GM18873 (cell line): ENCODE results near the gene KCNIP2.
A peak's percentile ranks its signal among the peaks of the same experiment; 100 is the strongest.
"Not testable (repeated sequence)": the region's sequence is repeated elsewhere in the genome, so short reads cannot be mapped to it uniquely, and the experiment has no call there.

ENCODE experiments used
- ATAC-seq: cut with Tn5 transposase; IDR thresholded peaks from one replicate; pipeline ENCODE4 v1.9.1; 2021; ENCODE audit warnings: mild to moderate bottlenecking, moderate library complexity, moderate number of reproducible peaks; ENCODE audit not compliant: unreplicated experiment, low FRiP score

KCNIP2 gene

GRCh38 chr10:101829561-101830315 lies 13.9 kb downstream of the KCNIP2 start:
- ATAC-seq, result no peak

DNA sequence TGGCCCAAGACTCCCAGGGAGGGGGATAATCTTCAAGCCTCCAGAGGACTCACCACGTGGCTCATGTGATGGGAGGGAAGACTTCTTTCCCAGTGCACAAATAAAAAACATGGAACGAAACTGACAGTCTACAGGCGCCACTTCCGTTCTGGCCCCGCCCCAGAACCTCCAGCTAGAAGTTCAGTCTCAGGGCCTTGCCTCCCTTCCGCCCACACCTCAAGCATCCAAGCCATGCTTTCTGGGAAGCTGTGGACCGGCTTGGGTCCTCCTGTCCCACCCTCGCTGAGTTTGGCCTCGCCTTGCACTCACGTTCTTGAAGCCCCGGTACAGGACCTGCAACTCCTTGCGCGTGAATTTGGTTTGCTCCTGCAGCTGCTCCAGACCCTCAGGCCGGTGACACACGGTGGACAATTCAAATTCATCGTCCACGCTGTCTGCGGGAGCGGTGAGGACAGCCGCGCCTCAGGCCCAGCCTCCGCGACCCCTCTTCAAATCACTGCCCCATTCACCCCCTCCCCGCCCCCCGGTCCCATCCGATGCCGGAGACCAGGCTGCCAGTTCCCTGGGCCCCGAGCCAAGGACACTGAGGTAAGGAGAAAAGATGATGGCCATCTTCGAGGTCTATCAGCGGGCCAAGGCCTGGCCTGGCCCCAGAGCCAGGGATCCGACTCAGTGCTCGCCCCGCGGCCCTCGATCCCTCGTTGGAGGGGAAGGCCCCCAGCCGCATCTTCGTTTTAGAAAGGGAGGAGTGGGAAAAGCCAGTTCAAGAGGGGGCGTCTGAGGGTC lies 14.6 kb downstream of the KCNIP2 start:
- no peak for ATAC-seq

- ATAC-seq, result no peak
Observed at GRCh38 chr10:101827919-101828600, 15.5 kb downstream of the KCNIP2 start.

GRCh38 chr10:101826852-101827434 lies 16.7 kb downstream of the KCNIP2 start:
- ATAC-seq, result no peak

DNA sequence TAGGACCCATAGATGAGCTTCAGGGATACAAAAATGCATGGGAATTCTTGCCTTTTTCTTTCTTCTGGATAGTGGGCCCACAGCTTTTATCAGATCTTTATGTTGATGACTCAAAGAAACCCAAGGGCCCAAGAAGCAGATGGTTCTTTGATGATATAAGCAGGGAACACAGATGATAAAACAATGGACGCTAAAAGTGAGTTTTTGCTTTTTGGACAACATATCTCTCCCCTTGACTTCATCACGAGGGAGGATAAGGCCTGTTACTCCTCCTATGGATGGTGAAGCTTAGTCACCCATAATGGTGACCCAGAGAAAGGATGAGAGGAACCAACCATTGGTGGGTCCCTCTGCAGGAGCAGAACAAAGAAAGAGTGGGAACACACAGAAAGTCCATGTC lies 18.9 kb downstream of the KCNIP2 start:
- ATAC-seq, result no peak

GRCh38 chr10:101818872-101819633 lies 24.5 kb downstream of the KCNIP2 start:
- ATAC-seq, result peak; percentile 4

DNA sequence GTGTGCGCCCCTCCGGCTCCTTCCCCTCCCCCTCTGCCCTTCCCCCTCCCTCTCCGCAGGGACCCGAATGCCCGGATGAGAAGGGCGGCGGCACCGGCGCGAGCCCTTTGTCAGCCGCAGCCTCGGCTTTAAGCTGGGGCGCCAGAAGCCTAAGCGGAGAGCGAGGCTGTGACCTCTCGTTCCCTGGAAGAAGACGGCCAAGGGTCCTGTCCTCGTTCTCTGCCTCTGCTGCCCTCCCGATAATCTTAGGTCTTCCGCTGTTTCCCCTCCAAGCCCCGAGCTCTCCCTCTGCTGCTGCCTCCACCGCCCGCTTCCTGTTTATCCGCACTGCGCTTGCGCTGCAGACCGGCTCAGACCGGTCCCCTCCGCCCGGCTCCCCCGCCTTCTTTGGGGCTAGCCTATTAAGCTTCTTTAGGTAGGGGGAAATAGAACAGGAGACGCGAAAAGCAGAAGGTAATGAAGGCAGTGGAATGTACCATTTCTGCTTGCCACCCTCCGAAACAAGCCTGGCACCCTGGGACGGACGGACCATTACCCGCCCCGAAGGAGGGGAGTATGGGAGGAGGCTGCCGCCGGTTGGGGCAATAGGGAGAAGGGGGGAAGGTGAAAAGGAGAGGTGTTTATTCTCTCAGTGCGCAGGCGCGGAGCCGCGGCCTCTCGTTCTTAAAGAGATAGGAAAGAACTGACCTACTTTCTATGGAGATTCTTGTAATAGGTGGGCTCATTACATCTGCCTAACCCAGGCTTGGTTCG lies 25.3 kb downstream of the KCNIP2 start, which contains the start of gene OGA:
Gene OGA (minus strand): TSS at position 326 of the 753 bp plus-strand sequence. CDS start 422 bp downstream, outside the sequence.
- peak; percentile 92 for ATAC-seq

GRCh38 chr10:101817337-101818118 lies 26.1 kb downstream of the KCNIP2 start:
- no peak for ATAC-seq

GRCh38 chr10:101816913-101817336 lies 26.7 kb downstream of the KCNIP2 start:
- no peak for ATAC-seq

DNA sequence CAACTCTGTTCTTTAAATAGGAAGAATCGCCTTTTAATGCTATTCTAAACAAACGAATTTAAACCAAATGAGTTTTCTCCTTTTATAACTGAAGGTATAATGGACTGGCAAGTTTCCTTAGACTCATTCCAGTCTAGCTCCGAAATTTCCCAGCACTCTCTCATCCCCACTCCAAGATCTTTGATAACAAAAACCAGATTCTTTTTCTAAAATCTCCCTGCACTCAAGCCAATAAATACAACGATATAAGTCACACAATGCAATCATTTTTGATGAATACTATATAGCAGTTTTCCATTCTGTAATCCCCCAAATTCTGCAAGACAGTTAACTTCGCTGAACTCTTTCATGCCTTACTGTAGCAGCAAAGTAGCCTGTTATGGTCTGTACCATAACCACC lies 27.2 kb downstream of the KCNIP2 start:
- ATAC-seq, result no peak

- ATAC-seq, result no peak
Observed at GRCh38 chr10:101814466-101815071, 29.0 kb downstream of the KCNIP2 start.

DNA sequence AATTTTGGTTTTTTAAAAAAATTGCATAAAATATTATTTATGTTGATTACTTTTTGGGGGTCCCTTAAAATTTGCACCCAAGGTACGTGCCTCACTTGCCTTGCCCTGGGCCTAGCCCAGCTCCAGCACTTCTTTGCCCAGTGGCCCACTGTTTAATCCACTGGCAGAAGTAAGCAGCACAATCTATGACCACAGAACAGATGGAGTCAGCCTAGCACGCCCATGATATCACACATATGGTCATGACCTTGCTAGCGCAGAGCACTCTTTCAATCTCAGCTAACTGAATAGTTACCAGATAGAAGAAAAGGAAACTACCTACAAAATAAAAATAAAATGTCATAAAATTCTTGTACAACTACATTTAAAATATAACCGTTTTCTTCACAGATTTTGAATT lies 31.0 kb downstream of the KCNIP2 start:
- no peak for ATAC-seq

- no peak for ATAC-seq
Observed at GRCh38 chr10:101807158-101807557, 36.4 kb downstream of the KCNIP2 start.

- ATAC-seq, result no peak
Observed at GRCh38 chr10:101803511-101803910, 40.1 kb downstream of the KCNIP2 start.

DNA sequence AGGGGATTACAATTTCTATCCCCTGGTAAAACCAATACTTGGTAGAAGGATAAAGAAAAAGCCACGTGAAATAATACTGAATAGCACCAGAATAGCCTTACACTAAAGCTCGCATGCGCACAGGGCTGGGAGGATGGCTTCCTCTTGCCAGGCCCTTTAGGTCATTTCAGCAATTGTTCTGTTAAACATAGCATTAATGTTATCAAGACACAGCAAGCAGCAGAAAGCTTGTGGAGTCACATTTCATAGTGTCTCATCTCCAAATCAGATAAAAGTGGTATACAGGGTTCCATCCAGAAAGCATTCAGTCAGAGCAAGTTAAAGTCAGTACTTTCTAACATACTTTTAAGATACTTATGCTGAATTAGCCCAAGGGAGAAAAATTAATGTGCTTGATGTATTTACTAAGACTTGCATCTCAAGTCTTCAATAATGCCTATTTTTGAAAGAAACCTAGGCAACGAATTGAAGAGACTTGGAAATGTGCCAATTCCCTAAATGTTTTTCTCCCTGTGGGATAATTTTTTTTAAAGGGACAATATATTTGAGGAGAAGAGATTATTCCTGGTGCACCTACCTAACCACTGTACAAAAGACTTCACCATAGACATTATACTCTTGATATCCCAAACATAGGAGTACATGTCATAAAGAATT lies 46.1 kb downstream of the KCNIP2 start:
- no peak for ATAC-seq

GRCh38 chr10:101793526-101793925 lies 50.1 kb downstream of the KCNIP2 start:
- ATAC-seq, result no peak

GRCh38 chr10:101789686-101790085 lies 53.9 kb downstream of the KCNIP2 start:
- ATAC-seq, result no peak

GRCh38 chr10:101789231-101789630 lies 54.4 kb downstream of the KCNIP2 start:
- not testable (repeated sequence) for ATAC-seq
